SK-N-SH (cell line): ENCODE results near the gene OCEL1. TPM values are rescaled to one million over a fixed set of nuclear protein-coding genes. Genes with fewer than 3 reads are reported as not detected.

Source experiments
- FOXJ3 ChIP-seq: sonication (generic); formaldehyde crosslinking; IDR thresholded peaks from 2 replicates; pipeline ENCODE4 v1.5.1; 2020; ENCODE audit warnings: mild to moderate bottlenecking, missing genetic modification reagents
- MXI1 ChIP-seq: IDR thresholded peaks from 2 replicates; pipeline ENCODE4 v1.6.1; 2012; ENCODE audit warnings: mild to moderate bottlenecking, low read depth, low read length, improper control_type of control experiment
- NFIC ChIP-seq: IDR thresholded peaks from 2 replicates; pipeline ENCODE4 v1.4.0; 2012; ENCODE audit warnings: borderline replicate concordance
- NRF1 ChIP-seq: IDR thresholded peaks from 2 replicates; pipeline ENCODE4 v1.6.1; 2012; ENCODE audit warnings: low read depth, mild to moderate bottlenecking, low read length
- RCOR1 ChIP-seq: fragments of 150-350 bp; IDR thresholded peaks from 2 replicates; pipeline ENCODE4 v1.6.1; 2017; ENCODE audit warnings: antibody characterized with exemption, low read length
- SMC3 ChIP-seq: IDR thresholded peaks from 2 replicates; pipeline ENCODE4 v1.6.1; 2012; ENCODE audit warnings: low read depth, low read length, improper control_type of control experiment
- TCF12 ChIP-seq: IDR thresholded peaks from 2 replicates; pipeline ENCODE4 v1.4.0; 2012
- polyA plus RNA-seq, 3 experiments: library from polyadenylated mRNA; depleted of rRNA; stranded (reverse); fragments of >200 nt; gene quantifications; 2 replicates each; pipeline ENCODE4 v1.2.3, GENCODE V29; 2012
- TF ChIP-seq, protein P1 (sequence below): IDR thresholded peaks from 2 replicates; pipeline ENCODE4; 2012
- TF ChIP-seq, protein P2 (sequence below): IDR thresholded peaks from 2 replicates; pipeline ENCODE4 v1.4.0; 2012; ENCODE audit warnings: low read depth, borderline replicate concordance
- TF ChIP-seq, protein P3 (sequence below): IDR thresholded peaks from 2 replicates; pipeline ENCODE4 v1.4.0; 2012; ENCODE audit warnings: low read depth, borderline replicate concordance
- TF ChIP-seq, protein P4 (sequence below): IDR thresholded peaks from 2 replicates; pipeline ENCODE4 v1.6.1; 2012; ENCODE audit warnings: mild to moderate bottlenecking, low read depth, low read length, moderate library complexity
- TF ChIP-seq, protein P5 (sequence below): fragments of 150-350 bp; IDR thresholded peaks from 2 replicates; pipeline ENCODE4 v1.6.1; 2017; ENCODE audit warnings: antibody characterized with exemption, low read length, low read depth, borderline replicate concordance

OCEL1 gene
- polyA plus RNA-seq, 1 of the 3 experiments (the other 2 are of a cell fraction) = 9.8 TPM

DNA sequence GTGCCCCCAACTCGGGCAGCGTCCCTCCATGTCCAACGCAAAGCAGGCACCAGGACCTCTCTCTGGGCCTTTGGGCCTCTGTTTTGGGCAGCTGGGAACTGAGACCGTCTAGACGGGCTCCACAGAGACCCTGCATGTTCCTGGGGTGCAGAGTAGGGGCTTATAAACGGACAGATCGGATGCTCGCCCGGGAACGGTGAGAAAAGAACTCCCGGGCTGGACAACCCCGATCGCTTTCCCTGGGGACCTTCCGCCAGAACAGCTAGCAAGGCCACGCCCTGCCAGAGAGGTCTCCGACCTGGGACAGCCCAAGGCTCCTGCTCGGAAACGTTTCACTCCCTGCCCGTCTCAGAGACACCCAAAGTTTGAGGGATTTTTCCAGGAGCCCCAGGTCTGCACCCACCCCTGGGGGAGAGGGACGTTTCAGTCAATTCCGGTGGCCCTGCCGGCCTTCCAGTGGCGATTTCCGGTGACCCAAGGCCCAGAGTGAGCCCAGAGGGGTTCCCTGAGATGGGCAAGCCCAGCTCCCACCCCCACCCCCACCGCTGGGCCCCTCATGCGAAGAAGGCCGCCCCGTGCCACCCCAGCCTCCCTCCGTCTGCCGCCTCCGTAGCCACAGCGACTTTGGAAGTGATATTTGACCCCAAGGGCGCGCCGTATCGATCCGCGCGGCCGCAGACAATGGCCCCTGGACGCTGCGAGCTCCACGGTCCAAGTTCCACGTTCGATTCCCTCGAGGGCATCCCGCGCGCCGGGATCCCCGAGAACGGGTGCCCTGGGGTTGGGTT, 18.0 kb downstream of the OCEL1 start (continued):
- TF ChIP-seq, protein P1, sequence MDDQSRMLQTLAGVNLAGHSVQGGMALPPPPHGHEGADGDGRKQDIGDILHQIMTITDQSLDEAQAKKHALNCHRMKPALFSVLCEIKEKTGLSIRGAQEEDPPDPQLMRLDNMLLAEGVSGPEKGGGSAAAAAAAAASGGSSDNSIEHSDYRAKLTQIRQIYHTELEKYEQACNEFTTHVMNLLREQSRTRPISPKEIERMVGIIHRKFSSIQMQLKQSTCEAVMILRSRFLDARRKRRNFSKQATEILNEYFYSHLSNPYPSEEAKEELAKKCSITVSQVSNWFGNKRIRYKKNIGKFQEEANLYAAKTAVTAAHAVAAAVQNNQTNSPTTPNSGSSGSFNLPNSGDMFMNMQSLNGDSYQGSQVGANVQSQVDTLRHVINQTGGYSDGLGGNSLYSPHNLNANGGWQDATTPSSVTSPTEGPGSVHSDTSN = no peak
- TF ChIP-seq, protein P2, sequence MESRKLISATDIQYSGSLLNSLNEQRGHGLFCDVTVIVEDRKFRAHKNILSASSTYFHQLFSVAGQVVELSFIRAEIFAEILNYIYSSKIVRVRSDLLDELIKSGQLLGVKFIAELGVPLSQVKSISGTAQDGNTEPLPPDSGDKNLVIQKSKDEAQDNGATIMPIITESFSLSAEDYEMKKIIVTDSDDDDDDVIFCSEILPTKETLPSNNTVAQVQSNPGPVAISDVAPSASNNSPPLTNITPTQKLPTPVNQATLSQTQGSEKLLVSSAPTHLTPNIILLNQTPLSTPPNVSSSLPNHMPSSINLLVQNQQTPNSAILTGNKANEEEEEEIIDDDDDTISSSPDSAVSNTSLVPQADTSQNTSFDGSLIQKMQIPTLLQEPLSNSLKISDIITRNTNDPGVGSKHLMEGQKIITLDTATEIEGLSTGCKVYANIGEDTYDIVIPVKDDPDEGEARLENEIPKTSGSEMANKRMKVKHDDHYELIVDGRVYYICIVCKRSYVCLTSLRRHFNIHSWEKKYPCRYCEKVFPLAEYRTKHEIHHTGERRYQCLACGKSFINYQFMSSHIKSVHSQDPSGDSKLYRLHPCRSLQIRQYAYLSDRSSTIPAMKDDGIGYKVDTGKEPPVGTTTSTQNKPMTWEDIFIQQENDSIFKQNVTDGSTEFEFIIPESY = no peak
- TF ChIP-seq, protein P3, sequence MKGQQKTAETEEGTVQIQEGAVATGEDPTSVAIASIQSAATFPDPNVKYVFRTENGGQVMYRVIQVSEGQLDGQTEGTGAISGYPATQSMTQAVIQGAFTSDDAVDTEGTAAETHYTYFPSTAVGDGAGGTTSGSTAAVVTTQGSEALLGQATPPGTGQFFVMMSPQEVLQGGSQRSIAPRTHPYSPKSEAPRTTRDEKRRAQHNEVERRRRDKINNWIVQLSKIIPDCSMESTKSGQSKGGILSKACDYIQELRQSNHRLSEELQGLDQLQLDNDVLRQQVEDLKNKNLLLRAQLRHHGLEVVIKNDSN = no peak
- no peak for TF ChIP-seq TCF12
- TF ChIP-seq NRF1 = no peak
- no peak for TF ChIP-seq NFIC
- TF ChIP-seq MXI1 = 0 out of 2 replicates have a peak, but pooled peaks have one; percentile 15
- TF ChIP-seq, protein P4, sequence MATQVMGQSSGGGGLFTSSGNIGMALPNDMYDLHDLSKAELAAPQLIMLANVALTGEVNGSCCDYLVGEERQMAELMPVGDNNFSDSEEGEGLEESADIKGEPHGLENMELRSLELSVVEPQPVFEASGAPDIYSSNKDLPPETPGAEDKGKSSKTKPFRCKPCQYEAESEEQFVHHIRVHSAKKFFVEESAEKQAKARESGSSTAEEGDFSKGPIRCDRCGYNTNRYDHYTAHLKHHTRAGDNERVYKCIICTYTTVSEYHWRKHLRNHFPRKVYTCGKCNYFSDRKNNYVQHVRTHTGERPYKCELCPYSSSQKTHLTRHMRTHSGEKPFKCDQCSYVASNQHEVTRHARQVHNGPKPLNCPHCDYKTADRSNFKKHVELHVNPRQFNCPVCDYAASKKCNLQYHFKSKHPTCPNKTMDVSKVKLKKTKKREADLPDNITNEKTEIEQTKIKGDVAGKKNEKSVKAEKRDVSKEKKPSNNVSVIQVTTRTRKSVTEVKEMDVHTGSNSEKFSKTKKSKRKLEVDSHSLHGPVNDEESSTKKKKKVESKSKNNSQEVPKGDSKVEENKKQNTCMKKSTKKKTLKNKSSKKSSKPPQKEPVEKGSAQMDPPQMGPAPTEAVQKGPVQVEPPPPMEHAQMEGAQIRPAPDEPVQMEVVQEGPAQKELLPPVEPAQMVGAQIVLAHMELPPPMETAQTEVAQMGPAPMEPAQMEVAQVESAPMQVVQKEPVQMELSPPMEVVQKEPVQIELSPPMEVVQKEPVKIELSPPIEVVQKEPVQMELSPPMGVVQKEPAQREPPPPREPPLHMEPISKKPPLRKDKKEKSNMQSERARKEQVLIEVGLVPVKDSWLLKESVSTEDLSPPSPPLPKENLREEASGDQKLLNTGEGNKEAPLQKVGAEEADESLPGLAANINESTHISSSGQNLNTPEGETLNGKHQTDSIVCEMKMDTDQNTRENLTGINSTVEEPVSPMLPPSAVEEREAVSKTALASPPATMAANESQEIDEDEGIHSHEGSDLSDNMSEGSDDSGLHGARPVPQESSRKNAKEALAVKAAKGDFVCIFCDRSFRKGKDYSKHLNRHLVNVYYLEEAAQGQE = 0 out of 2 replicates have a peak, but pooled peaks have one; percentile 9
- TF ChIP-seq, protein P5, sequence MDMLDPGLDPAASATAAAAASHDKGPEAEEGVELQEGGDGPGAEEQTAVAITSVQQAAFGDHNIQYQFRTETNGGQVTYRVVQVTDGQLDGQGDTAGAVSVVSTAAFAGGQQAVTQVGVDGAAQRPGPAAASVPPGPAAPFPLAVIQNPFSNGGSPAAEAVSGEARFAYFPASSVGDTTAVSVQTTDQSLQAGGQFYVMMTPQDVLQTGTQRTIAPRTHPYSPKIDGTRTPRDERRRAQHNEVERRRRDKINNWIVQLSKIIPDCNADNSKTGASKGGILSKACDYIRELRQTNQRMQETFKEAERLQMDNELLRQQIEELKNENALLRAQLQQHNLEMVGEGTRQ = no peak
- TF ChIP-seq SMC3 = no peak
- TF ChIP-seq FOXJ3 (CRISPR knock-in tag) = no peak
- TF ChIP-seq RCOR1 = no peak
